Mesendoderm (in vitro differentiated cells): ENCODE results near the gene CCP110. TPM values are rescaled to one million over a fixed set of nuclear protein-coding genes. Genes with fewer than 3 reads are reported as not detected.

Source experiments
- DNase-seq: peaks from one replicate; pipeline ENCODE4 v3.0.0; 2013
- H2AK5ac ChIP-seq: 2 replicates; pipeline ENCODE4 v1.6.1; 2013; ENCODE audit warnings: low read length, inconsistent platforms
- H2BK120ac ChIP-seq: 2 replicates; pipeline ENCODE4 v1.6.1; 2013; ENCODE audit warnings: low read depth, mild to moderate bottlenecking, low read length, moderate library complexity, mixed read lengths
- H2BK15ac ChIP-seq: replicated peaks from 2 replicates; pipeline ENCODE4 v1.6.1; 2013; ENCODE audit warnings: low read depth, mild to moderate bottlenecking, moderate library complexity
- H2BK5ac ChIP-seq: 2 replicates; pipeline ENCODE4 v1.6.1; 2013; ENCODE audit warnings: low read length, inconsistent platforms
- H3K18ac ChIP-seq: 2 replicates; pipeline ENCODE4 v1.6.1; 2013; ENCODE audit warnings: mild to moderate bottlenecking, low read length, mixed read lengths
- H3K23ac ChIP-seq: one replicate; pipeline ENCODE4 v1.6.1; 2013; ENCODE audit warnings: low read length
- H3K27ac ChIP-seq: 2 replicates; pipeline ENCODE4 v1.5.1; 2013; ENCODE audit warnings: low read depth, mild to moderate bottlenecking, inconsistent platforms, low read length, moderate library complexity
- H3K27me3 ChIP-seq: 2 replicates; pipeline ENCODE4 v1.6.1; 2013; ENCODE audit warnings: low read length, control low read depth, mild to moderate bottlenecking, inconsistent platforms; ENCODE audit not compliant: insufficient read depth, poor library complexity
- H3K36me3 ChIP-seq: 2 replicates; pipeline ENCODE4 v1.6.1; 2013; ENCODE audit warnings: low read length, inconsistent platforms; ENCODE audit not compliant: control insufficient read depth, insufficient read depth
- H3K4ac ChIP-seq: one replicate; pipeline ENCODE4 v1.6.1; 2013; ENCODE audit warnings: low read depth, mild to moderate bottlenecking, low read length, moderate library complexity
- H3K4me1 ChIP-seq: 2 replicates; pipeline ENCODE4 v1.6.1; 2013; ENCODE audit warnings: low read depth, low read length, inconsistent platforms; ENCODE audit not compliant: control insufficient read depth
- H3K4me2 ChIP-seq: 2 replicates; pipeline ENCODE4 v1.6.1; 2013; ENCODE audit warnings: low read length
- H3K4me3 ChIP-seq: 2 replicates; pipeline ENCODE4 v1.5.1; 2013; ENCODE audit warnings: mild to moderate bottlenecking, low read length
- H3K56ac ChIP-seq: one replicate; pipeline ENCODE4 v1.6.1; 2013; ENCODE audit warnings: low read length
- H3K79me1 ChIP-seq: 2 replicates; pipeline ENCODE4 v1.6.1; 2013; ENCODE audit warnings: low read length, inconsistent platforms
- H3K79me2 ChIP-seq: 2 replicates; pipeline ENCODE4 v1.6.1; 2013; ENCODE audit warnings: mild to moderate bottlenecking, low read length; ENCODE audit not compliant: control insufficient read depth, insufficient read depth
- H3K9ac ChIP-seq: 2 replicates; pipeline ENCODE4 v1.6.1; 2013; ENCODE audit warnings: low read length, inconsistent platforms
- H4K5ac ChIP-seq: one replicate; pipeline ENCODE4 v1.6.1; 2013; ENCODE audit warnings: low read length
- H4K8ac ChIP-seq: one replicate; pipeline ENCODE4 v1.6.1; 2013; ENCODE audit warnings: low read depth, mild to moderate bottlenecking, control low read depth, low read length, moderate library complexity
- WGBS: extraction: QIAGEN DNeasy Blood & Tissue Kit; methylation state at CpG from one replicate; pipeline ENCODE4 v1.1.7; 2013; ENCODE audit warnings: low lambda C conversion rate, missing lambda C conversion rate; ENCODE audit not compliant: insufficient coverage; ENCODE audit errors: extremely low coverage; 5-methylcytosine and 5-hydroxymethylcytosine counted together
- polyA plus RNA-seq, 2 experiments: library from polyadenylated mRNA; stranded (reverse); fragments of 200-250 nt; gene quantifications; one replicate each; pipeline ENCODE4 v1.2.3, GENCODE V29; 2013

The CCP110 gene, protein sequence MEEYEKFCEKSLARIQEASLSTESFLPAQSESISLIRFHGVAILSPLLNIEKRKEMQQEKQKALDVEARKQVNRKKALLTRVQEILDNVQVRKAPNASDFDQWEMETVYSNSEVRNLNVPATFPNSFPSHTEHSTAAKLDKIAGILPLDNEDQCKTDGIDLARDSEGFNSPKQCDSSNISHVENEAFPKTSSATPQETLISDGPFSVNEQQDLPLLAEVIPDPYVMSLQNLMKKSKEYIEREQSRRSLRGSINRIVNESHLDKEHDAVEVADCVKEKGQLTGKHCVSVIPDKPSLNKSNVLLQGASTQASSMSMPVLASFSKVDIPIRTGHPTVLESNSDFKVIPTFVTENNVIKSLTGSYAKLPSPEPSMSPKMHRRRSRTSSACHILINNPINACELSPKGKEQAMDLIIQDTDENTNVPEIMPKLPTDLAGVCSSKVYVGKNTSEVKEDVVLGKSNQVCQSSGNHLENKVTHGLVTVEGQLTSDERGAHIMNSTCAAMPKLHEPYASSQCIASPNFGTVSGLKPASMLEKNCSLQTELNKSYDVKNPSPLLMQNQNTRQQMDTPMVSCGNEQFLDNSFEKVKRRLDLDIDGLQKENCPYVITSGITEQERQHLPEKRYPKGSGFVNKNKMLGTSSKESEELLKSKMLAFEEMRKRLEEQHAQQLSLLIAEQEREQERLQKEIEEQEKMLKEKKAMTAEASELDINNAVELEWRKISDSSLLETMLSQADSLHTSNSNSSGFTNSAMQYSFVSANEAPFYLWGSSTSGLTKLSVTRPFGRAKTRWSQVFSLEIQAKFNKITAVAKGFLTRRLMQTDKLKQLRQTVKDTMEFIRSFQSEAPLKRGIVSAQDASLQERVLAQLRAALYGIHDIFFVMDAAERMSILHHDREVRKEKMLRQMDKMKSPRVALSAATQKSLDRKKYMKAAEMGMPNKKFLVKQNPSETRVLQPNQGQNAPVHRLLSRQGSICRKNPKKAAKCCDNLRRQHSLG
- 10.1 TPM for polyA plus RNA-seq (2013, experiment 1 of 2)
- polyA plus RNA-seq (2013, experiment 2 of 2) = 9.8 TPM

DNA sequence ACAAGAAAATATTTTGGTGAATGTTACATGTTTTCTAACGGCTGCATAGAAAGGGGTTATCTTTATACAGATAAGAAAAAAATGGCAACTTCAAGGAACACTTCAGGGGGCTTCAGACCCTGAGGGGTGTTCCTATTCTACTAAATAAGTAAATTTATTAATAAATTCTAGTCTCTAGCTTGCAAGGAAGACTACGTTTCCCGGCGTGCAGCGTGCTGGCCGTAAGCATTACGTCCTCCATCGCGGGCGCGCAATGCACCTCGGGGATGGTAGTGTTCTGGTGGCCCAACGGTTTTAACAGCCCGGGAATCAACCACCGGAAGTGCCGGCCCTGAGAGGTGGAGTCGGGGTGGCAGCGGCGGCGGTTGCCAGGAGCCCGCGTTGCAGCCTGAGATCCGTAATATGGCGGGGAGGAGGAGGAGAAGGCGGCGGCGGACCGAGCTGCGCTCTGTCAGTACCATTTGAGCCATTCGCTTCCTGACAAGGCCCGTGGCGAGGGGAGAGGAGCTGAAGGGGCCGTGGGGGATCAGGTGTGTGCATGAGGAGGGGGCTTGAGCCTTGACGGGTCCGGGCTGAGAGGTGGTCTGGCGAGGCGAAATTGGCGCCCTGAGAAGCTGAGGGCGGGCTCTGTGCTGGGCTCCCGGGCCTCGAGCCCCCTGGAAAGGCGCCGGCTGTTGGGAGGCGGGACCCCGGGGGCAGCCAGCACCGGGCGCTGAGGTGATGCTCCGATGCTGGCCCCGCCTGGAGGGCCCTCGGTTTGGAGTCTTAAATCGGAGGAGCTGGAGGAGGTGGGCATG is at the start of gene CCP110:
CCP110 (plus strand) TSS at position 384 of the 797 bp plus-strand sequence. CDS start 3,940 bp downstream, outside the sequence.
- H3K27ac ChIP-seq = peak within 1 kb of the TSS; percentile 9
- H3K9ac ChIP-seq = peak within 1 kb of the TSS; percentile 94
- H3K79me2 ChIP-seq = peaks cover 12% of the 10 kb centered on the region
- no peak within 1 kb of the TSS for H3K23ac ChIP-seq
- H2AK5ac ChIP-seq = no peak within 1 kb of the TSS
- H3K27me3 ChIP-seq = no peaks in the 10 kb centered on the region
- H3K4me3 ChIP-seq = peak within 1 kb of the TSS; percentile 99
- no peak within 1 kb of the TSS for H2BK5ac ChIP-seq
- no CpG with 5 or more reads among the region's 51 CpGs for WGBS
- peak within 1 kb of the TSS; percentile 75 for H2BK15ac ChIP-seq
- DNase-seq = peak; percentile 98
- peak within 1 kb of the TSS; percentile 61 for H3K18ac ChIP-seq
- peak within 1 kb of the TSS; percentile 71 for H4K5ac ChIP-seq
- H3K79me1 ChIP-seq = peaks cover 9% of the 10 kb centered on the region
- no peak within 1 kb of the TSS for H3K4ac ChIP-seq
- H3K56ac ChIP-seq = peak within 1 kb of the TSS; percentile 88
- peaks cover 15% of the 10 kb centered on the region for H3K4me1 ChIP-seq
- H4K8ac ChIP-seq = no peak within 1 kb of the TSS
- H3K36me3 ChIP-seq = no peaks in the 10 kb centered on the region
- no peak within 1 kb of the TSS for H2BK120ac ChIP-seq
- H3K4me2 ChIP-seq = peak within 1 kb of the TSS; percentile 90

- Histone ChIP-seq H3K4me2 (no peak overlapping the region), H3K36me3 (no peaks in the 10 kb centered on the region), H4K5ac (no peak overlapping the region), H2BK5ac (no peak overlapping the region), H3K4me1 (no peaks in the 10 kb centered on the region), H2BK120ac (no peak overlapping the region), H3K27me3 (no peaks in the 10 kb centered on the region), H2BK15ac (no peak overlapping the region), H2AK5ac (no peak overlapping the region), H3K27ac (no peak overlapping the region), H3K79me1 (no peaks in the 10 kb centered on the region), H3K23ac (no peak overlapping the region), H3K9ac (no peak overlapping the region), H3K4me3 (no peak overlapping the region), H3K56ac (no peak overlapping the region), H3K4ac (no peak overlapping the region), H3K79me2 (no peaks in the 10 kb centered on the region), H3K18ac (no peak overlapping the region), H4K8ac (no peak overlapping the region)
- DNase-seq = no peak
- no CpG with 5 or more reads among the region's 5 CpGs for WGBS
Observed at GRCh38 chr16:19474617-19475016, 49.1 kb upstream of the CCP110 start.

DNA sequence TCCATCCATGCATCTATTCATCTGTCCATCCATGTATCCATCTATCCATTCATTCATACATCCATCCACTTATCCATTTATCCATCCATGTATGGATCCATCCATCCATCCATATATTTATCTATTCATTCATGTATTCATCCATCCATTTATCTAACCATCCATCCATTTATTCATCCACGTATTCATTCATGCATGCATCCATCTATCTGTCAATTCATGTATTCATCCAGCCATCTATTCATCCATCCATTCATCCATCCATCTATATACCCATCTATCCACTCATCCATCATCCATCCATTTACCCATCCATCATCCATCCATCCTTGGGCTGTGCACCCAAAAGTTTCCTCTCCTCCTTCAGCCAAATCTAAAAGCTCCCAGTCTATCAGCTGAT is 45.2 kb upstream of the CCP110 start:
- H4K8ac ChIP-seq = no peak overlapping the region
- no peak overlapping the region for H2BK120ac ChIP-seq
- H3K36me3 ChIP-seq = no peaks in the 10 kb centered on the region
- WGBS = no CpG with 5 or more reads among the region's 1 CpG
- H2BK5ac ChIP-seq = no peak overlapping the region
- H3K27me3 ChIP-seq = no peaks in the 10 kb centered on the region
- H3K4me2 ChIP-seq = no peak overlapping the region
- no peaks in the 10 kb centered on the region for H3K79me1 ChIP-seq
- no peak for DNase-seq
- no peak overlapping the region for H4K5ac ChIP-seq
- H3K4me1 ChIP-seq = no peaks in the 10 kb centered on the region
- no peak overlapping the region for H3K18ac ChIP-seq
- H3K23ac ChIP-seq = no peak overlapping the region
- H2AK5ac ChIP-seq = no peak overlapping the region
- H3K79me2 ChIP-seq = no peaks in the 10 kb centered on the region
- H2BK15ac ChIP-seq = no peak overlapping the region
- no peak overlapping the region for H3K4me3 ChIP-seq
- no peak overlapping the region for H3K56ac ChIP-seq
- H3K9ac ChIP-seq = no peak overlapping the region
- no peak overlapping the region for H3K27ac ChIP-seq
- H3K4ac ChIP-seq = no peak overlapping the region

GRCh38 chr16:19479302-19479721 is 44.4 kb upstream of the CCP110 start:
- Histone ChIP-seq H3K4me2 (no peak overlapping the region), H3K56ac (no peak overlapping the region), H3K4me1 (no peaks in the 10 kb centered on the region), H3K4ac (no peak overlapping the region), H3K4me3 (no peak overlapping the region), H2BK15ac (no peak overlapping the region), H4K8ac (no peak overlapping the region), H3K79me2 (no peaks in the 10 kb centered on the region), H3K27me3 (no peaks in the 10 kb centered on the region), H3K27ac (no peak overlapping the region), H3K18ac (no peak overlapping the region), H3K36me3 (no peaks in the 10 kb centered on the region), H3K9ac (no peak overlapping the region), H2AK5ac (no peak overlapping the region), H3K79me1 (no peaks in the 10 kb centered on the region), H3K23ac (no peak overlapping the region), H2BK5ac (no peak overlapping the region), H2BK120ac (no peak overlapping the region), H4K5ac (no peak overlapping the region)
- peak; percentile 57 for DNase-seq
- no CpG with 5 or more reads among the region's 3 CpGs for WGBS

GRCh38 chr16:19481296-19481695 is 42.4 kb upstream of the CCP110 start:
- Histone ChIP-seq H2BK5ac (no peak overlapping the region), H3K9ac (no peak overlapping the region), H3K4ac (no peak overlapping the region), H3K18ac (no peak overlapping the region), H3K36me3 (no peaks in the 10 kb centered on the region), H2BK120ac (no peak overlapping the region), H3K23ac (no peak overlapping the region), H4K5ac (no peak overlapping the region), H3K27me3 (no peaks in the 10 kb centered on the region), H3K4me2 (no peak overlapping the region), H4K8ac (no peak overlapping the region), H2AK5ac (no peak overlapping the region), H3K79me2 (no peaks in the 10 kb centered on the region), H3K4me1 (no peaks in the 10 kb centered on the region), H3K27ac (no peak overlapping the region), H2BK15ac (no peak overlapping the region), H3K4me3 (no peak overlapping the region), H3K79me1 (no peaks in the 10 kb centered on the region), H3K56ac (no peak overlapping the region)
- no peak for DNase-seq
- no CpG with 5 or more reads among the region's 2 CpGs for WGBS
